Retina (tissue), 1 donor: ENCODE measurements around the gene WDR89.
A peak's percentile ranks its signal among the peaks of the same experiment; 100 is the strongest.
"Not testable (repeated sequence)": the region's sequence is repeated elsewhere in the genome, so short reads cannot be mapped to it uniquely, and the experiment has no call there.

ENCODE experiments used
- DNase-seq: peaks from one replicate; pipeline ENCODE4 v3.0.0-alpha.2; 2016

The WDR89 gene, protein sequence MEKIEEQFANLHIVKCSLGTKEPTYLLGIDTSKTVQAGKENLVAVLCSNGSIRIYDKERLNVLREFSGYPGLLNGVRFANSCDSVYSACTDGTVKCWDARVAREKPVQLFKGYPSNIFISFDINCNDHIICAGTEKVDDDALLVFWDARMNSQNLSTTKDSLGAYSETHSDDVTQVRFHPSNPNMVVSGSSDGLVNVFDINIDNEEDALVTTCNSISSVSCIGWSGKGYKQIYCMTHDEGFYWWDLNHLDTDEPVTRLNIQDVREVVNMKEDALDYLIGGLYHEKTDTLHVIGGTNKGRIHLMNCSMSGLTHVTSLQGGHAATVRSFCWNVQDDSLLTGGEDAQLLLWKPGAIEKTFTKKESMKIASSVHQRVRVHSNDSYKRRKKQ

DNA sequence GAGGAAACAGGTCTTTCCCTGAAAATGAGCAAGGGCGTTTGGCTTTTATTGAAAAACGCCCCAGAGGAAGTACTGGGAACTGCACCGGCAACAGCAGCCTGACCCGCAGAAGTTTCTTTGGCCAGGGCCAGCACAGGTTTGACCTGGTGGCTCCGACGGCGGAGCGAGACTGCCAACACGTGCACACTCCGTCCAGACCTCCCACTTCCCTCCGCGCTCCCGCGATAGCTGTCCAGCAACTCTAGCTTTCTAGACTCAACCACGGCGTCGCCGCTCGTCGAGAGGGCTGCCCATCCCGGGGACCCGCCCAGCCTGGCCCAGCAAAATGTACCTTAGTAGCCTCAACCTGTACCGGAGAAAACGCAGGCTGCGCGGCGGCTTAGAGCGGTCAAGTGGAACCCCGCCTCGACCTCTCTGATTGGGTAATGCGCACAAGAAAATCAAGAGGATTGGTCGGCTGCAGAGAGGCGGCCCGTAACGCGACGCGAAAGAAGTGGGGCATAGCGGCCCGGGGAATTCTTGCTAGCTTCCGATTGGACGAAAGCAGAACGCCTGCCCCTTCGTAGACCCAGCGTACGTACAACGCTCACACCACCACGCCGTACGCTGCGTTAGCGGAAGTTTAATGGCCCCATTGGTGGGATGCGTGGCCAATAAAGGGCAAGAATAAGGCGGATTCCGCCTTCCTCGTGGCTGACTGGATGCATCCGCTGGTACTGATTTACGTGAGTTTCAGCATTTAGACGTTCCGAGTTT lies at the start of gene WDR89:
TSS of gene WDR89 (minus strand) at position 399 of the 756 bp plus-strand sequence. CDS start 41,929 bp downstream, outside the sequence.
- peak; percentile 98 for DNase-seq

DNA sequence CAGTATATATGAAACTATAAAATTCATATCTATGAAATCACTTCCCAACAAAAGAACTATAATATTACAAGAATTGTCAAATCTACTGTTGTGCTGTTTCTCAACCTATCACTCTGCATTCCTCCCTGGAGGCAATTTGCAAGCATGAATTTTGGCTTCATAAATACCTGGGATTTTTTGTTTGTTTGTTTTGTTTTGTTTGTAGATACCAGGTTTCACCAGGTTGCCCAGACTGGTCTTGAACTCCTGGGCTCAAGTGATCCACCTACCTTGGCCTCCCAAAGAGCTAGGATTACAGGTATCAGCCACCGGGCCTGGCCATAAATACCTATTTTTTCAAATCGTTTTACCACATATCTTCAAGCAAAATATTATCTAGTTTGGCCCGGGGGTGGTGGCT lies 47.5 kb upstream of the WDR89 start:
- no peak for DNase-seq

DNA sequence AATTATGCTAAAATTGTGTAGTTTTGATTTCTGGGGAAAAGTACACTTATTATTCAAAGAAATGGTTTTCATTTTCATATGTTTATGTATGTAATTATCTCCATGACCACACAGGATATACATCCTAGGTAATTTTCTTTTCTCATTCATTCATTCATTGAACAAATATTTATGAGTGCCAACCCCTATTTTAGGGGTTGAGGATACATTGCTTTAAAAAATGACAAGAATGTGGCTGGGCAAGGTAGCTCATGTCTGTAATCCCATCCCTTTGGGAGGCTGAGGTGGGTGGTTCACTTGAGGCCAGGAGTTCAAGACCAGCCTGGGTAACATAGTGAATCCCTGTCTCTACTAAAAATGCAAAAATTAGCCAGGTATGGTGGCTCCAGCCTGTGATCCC lies 45.3 kb upstream of the WDR89 start:
- DNase-seq = no peak

DNA sequence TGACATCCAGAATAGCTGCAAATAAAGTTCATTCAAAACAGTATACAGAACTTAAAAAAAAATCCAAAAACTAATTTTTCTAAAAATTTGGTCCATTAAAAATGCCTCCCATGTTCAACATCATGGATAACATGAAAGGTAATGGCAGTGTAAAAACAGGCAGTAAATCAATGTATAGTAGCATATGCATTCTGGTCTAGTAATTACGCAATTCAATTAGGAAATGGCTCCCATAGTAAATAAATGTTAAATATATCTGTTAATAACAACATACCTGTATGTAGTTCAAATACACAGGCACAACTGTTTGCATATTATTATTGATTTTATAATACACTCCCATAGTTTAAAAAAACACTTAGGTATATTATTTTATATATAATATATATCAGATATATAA lies 43.7 kb upstream of the WDR89 start:
- no peak for DNase-seq

DNA sequence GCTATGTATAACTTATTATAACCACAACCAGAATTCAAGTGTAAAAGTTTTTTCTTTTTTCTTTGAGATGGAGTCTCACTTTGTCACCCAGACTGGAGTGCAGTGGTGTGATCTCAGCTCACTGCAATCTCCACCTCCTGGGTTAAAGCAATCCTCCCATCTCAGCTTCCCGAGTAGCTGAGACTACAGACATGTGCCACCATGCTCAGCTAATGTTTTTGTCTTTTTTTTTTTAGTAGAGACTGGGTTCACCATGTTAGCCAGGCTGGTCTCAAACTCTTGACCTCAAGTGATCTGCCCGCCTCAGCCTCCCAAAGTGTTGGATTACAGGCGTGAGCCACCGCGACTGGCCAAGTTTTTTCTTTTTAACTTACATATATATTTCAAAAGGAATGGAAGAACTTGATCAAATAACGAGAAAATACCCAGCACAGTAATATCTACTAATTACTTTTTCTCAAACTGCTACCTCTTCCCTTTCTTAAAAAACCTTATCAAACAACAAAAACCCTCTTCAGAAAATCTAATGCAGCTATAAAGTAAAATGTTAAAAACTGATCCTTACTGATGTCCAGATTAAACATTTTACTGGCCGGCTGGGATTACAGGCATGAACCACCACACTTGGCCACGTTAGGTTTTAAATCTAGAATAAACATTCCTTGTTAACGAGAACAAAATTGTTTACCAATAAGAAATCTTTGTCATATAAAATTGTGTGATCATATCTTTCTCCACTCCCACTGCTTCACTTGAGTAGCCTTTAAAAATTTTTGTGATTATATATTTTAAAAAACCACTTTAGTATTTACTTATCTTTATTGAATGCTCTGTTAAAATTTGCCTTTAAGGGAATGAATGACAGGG lies 41.3 kb upstream of the WDR89 start:
- no peak for DNase-seq

DNA sequence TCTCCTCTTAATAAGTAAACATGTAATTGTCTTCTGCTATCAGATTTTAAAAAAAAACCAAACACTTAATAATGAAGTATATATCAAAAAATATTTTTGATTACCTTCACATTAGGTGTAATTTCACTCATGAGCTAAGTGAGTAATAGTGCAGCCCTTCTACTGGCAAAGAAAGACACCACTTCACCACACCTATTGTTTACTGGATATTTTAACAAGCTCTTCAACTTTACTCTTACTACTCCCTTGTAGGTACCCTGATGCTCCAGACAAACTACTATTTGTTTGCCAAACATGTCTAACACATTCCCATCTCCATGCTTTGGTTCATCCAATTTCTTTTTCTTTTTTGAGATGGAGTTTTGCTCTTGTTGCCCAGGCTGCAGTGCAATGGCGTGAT lies 36.9 kb upstream of the WDR89 start:
- no peak for DNase-seq

DNA sequence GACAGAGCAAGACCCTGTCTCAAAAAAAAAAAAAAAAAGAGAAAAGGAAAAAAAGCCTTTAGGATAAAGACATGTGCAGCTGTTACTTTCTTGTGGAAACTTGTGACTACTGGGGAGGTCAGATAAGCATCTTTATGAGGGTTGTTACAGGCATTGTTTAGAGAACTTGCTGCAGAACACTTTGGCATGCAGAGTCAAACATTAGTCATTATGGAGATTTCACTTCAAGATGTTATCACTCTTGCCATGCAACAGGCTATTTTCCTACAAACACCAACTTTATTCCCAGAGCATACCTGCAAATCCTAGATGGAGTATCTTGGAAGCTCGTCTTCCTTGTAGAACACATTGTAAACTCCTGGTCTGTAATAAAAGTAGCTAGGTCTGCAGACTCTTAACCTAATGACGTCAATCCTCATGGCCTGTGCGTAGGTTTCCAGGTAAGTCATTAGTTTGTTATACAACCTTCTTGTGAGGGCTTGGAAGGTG lies 36.3 kb upstream of the WDR89 start:
- DNase-seq = no peak

DNA sequence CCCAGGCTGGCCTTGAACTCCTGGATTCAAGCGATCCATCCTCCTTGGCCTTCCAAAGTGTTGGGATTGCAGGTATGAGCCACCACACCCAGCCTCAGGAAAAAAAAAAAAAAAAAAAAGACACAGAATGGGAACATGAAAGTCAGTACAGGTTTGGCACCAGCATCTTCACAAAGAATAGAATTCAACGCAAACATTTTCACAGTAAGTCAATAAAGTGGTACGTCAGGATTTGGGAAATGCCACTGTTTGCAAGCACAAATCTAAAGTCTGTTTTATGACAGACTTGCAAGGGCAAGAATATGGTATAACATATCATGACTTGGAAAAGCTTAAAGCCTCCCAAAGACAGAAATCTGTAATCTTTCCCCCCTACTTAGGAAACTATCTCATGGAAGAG lies 34.9 kb upstream of the WDR89 start:
- no peak for DNase-seq

DNA sequence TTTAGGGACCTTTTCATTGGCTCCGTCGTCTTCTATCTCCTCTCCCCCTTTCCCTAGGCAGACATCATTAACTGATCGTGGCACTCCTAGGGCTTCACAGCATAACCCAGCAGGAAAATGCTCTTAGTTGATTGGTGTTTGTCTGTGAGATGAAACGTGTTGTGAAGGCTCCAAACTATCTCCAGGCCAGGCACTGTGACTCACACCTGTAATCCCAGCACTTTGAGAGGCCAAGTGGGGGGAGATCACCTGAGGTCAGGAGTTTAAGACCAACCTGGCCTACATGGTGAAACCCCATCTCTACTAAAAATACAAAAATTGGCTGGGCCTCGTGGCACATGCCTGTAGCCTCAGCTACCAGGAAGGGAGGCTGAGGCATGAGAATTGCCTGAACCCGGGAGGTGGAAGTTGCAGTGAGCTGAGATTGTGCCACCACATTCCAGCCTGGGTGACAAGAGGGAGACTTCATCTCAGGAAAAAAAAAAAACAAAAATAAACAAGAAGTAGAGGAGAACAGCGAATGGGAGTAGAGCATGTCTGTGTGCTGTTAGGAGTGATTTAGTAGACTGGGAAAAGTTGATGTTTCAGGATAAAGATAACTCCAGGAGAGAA lies 32.3 kb upstream of the WDR89 start:
- DNase-seq = no peak

DNA sequence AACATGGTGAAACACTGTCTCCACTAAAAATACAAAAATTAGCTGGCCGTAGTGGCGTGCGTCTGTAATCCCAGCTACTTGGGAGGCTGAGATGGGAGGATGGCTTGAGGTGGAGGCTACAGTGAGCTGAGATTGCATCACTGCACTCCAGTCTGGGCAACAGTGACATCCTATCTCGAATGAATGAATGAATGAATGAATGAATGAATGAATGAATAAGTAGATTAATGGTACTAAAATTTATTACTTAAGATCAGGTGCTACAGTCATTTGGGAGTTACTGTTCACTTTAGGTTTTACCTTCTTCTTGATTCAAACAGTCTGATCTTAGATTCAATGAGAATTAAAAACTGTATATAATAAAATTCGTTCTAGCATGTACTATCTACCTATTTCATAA lies 31.6 kb upstream of the WDR89 start:
- DNase-seq = no peak

DNA sequence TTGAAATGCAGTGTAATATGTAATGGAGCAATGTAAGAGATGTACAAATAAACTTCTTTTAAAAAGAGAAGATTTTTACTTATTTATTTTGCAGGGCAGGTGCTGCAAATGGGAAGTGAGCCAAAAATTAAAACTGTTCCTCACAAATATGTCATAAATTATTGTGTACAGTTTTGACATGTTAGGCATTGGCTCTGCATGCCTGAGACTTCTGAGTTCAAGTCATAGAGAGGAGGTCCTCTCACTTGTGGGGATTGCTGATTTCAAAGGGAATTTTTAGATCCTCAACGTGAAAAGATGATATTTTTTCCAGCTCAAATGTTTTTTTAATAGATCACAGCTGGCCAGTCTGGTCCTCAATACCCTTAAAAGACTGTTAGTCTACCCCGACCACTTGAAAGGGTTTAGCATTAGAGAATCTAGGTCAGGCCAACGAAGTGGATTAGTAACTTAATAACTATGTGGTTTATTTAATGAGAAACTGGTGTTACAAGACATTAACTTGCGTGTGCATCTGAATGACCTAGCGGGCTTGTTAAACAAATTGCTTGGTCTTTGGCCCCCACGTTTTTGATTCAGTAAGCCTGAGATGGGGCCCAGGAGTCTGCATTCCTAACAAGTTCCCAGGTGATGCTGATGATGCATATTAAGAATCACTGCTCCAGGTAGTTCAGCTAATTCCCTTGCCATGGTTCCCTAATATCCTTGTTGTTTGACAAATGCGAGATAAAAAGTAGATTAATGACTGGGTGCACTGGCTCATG lies 30.9 kb upstream of the WDR89 start:
- DNase-seq = peak; percentile 4

DNA sequence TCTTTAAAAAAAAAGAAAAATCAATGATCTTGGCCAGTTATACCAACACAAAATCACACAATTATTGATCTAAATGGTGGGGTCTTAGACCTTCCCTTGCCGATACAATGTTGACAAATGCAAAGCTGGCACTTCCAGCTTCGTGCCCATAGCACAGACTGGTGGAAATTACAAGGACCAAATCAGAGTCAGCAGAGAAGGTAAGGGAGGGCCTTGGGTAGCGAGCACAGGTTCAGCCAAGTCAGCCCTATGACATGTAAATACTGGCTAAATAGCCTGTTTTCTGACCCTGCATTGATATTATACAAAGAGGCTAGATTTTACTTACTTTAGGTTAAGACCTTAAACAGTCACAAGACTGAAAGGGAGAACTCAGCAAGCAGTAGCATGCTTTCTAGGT lies 30.3 kb upstream of the WDR89 start:
- no peak for DNase-seq

DNA sequence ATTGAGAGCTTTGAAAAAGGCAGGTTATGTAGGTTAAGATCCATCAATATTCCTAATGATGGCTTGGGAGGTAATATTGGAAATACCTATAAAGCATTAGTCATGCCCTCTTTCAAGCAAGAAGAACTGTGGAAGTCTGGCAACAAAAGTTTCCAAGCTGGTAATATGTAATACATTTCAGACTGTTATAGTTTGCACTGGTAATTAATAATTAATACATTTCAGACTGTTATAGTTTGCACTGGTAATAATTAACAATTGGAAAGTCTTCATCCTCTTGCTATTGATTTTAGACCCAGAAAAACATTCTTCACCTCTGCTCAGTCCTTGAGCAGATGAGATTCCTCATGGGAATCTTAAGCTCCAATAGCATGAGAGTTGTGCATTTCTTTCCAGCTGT lies 29.0 kb upstream of the WDR89 start:
- DNase-seq = no peak

DNA sequence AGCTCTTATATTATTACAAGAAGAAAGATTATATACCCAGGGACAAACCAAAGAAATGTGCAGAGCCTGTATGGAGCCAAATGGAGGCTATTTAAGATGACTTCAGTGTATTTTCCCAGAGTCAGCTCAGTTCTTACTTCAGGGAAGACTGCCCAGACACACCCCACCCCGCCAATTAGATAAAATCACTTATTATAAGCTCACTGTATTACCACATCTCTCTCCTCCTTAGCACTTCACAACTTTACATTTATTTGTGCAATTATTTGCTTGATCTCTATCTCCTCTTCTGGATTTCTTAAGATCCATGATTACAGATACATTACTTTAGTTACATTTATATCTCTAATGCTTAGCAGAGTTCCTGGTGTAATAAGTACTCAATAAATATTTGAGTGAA lies 24.7 kb upstream of the WDR89 start:
- no peak for DNase-seq

DNA sequence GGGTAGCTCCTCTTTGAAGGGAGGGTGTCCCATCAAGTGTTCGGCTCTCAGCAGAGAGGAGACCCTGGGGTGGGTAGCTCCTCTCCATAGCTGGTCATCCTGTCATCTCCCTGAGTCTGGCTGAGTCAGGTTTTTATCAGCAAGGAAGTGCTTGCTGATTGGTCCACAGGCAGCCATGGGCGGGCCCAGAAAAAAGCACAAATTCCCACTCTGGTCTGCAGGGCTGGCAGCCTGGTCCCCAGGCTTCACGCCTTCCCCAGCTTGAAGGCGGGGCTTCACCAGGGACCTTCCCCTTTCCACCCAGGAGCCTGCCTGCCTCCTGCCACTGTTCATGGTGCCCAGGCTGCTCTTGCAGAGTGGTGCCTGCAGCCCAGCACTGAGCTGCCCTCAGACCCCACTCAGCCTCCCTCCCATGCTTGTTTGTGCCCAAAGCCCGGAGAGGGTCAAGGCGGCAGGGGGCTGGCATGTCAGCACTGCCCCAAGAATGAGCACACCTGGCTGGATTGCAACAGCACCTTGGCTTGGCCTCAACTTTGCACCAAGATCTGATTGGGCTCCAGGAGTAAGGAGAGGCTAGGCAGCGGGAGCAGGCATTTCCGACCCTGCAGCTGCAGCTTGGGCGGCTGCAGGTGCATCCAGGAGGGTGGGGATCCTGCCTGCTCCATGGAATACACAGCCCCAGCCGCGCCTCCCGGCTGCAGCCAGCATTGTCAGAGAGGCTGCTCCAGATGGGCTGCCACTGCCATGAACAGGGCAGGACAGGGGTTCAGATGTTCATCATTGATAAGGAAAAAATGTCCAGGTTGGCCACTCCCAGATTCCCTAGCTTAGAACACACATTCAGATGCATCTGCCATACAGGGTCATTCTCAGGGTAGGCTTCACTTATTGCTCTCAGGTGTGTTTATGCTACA lies 22.0 kb upstream of the WDR89 start:
- DNase-seq = no peak

DNA sequence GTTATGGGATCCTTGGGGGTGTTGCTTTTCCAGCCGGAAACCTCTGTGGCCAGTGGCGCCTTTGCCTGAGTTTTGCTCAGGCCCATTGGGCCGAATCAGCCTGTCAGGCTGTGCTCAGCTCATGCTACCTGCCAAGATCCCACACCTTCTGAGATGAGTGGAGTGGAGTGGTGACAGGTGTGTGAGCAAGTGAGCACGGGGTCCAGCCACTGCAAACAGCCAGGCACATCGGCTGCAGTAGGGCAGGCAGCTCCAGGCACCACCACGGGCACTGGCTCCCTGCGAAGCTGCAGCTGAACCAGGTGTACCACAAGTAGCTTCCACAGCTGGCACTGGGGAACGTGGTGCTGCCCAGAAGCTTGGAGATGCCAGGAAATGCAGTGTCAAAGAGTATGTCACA lies 21.1 kb upstream of the WDR89 start:
- DNase-seq = no peak

DNA sequence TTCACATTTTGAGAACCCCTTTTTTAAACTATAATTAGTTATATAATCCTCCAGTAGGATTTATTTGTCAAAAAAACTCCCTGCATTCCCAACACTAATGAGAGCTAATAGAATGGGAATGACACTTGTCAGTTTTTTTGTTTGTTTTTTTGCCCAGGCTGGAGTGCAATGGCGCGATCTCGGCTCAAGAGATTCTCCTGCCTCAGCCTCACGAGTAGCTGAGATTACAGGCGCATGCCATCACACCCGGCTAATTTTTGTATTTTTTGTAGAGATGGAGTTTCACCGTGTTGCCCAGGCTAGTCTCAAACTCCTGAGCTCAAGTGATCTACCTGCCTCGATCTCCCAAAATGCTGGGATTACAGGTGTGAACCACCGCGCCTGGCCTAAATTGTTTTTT lies 20.2 kb upstream of the WDR89 start:
- not testable (repeated sequence) for DNase-seq

DNA sequence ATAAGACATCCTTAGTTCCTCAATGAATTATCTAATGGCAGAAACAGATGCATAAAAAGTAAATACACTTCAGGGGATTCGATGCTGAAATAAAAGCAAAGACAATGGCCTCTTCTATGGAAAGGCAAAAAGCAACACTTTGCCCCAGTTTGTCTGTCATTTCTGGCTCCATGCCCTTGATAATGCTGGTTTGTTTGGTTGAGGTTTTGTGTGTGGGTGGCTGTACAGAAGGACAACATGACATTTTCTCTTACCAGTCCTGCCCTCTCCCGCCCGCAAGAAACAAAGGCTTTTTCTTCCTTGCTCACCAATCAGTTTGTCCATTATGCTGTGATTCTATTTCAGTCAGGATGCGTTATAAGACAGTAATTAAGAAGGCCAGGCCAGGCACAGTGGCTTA lies 18.1 kb upstream of the WDR89 start:
- no peak for DNase-seq

DNA sequence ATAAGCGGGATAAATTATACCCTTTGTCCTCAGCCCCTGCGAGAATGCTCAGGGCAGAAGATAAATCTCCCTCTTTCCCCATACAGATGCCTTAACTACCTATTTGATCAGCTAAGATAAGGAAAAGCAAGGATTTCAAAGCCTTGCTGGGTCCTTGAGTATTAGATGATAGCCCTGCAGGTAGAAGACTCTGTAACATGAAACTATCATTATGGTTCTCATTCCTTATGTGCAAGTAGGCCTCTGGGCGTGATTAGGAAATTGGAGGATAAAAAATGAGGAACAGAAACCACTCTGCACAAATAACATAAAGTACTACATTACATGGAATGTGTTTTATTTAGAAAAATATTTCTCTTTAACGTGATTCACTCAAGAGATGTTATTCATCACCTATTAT lies 14.5 kb upstream of the WDR89 start:
- DNase-seq = no peak

DNA sequence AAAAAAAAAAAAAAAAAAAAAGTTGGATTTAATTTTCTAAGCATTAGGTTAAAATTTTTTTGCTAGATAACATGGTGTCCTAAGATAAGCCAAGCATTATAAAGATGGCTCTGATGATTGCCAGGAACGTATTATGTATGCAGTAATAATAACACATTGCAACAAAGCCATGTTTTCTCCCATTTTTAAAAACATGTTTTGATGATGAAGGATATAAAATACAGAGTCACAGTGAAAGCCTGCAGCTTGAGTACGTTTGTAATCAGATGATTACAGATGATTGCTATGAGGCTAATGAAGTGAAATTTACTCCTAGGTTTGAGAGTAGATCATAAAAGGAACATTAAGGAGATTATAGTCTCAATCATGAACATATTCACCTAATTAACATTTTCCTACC lies 13.3 kb upstream of the WDR89 start:
- no peak for DNase-seq

DNA sequence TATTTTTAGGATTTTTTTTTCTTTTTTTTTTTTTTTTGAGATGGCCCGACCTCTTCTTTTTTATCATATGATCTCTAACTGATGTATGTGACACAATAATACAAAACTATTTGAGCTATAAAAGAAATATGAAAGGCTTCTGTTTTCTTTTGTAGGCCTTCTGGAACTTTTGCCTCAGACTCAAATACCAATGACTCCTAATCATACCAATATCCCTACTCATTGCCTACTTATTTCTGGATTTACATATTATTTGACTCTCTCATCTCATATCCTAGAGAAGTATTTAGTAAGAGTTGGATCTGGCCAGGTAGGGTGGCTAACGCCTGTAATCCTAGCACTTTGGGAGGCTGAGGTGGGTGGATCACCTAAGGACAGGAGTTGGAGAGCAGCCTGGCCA lies 12.7 kb upstream of the WDR89 start:
- DNase-seq = no peak
